Stimulated activated CD8-positive, alpha-beta memory T cell treated with anti-CD3 and anti-CD28 coated beads, Interleukin-7, amount 100 ng/mL, for 48 hours (primary cell): ENCODE measurements around the gene FBLN2.
"Not testable (repeated sequence)": the region's sequence is repeated elsewhere in the genome, so short reads cannot be mapped to it uniquely, and the experiment has no call there.

ENCODE experiments used
- DNase-seq, 2 donors: peaks; one replicate each; pipeline ENCODE4 v3.0.0-alpha.2; 2020; ENCODE audit warnings: low read depth in 1 of 2; ENCODE audit errors: extremely low read depth in 1 of 2

FBLN2 gene

DNA sequence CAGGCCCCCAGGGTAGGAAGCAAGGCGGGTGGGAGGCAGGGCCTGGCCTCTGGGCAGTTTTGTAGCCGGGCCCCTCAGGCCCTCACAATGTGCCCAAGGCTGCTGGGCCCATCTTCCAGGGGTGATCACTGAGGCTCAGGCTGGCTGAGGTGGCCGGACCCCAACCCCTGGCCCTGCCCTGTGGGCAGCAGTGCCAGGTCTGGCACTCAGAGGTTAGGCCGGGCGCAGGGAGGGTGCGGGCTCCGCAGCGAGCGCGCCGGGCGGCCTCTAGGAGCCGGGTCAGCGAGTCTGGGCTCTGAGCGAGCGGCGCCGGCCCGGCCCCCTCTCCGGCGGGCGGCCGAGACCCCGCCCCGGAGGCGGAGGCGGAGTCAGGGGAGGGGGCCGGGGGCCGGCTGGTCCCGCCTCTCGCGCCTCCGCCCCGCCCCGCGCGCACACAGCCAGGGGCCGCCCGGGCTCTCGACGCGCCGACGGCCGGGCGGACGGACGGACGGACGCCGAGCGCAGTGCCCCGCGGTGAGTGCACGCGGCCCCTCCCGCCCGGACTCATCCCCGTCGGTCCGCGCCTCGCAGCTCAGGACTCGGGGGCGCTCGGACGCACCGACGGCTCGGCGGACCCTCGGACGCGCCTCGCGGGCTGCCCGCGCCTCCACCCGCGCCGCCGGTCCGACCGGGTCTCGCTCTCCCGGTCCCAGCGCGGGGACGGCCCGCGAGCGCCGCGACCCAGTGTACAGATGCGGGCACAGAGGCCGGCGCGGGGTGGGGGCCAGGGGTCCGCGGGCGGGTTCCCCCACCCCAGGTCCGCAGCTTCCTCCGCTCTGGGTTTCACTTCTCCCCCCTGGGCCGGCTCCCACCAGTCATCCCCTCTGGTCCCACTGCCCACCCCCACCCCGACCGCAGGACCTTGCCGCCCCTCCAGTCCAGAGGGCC is at the start of gene FBLN2:
Gene FBLN2, plus strand, starts transcription at position 430 of the 927 bp plus-strand sequence. CDS start 21,231 bp downstream, outside the sequence.
- DNase-seq, result no peak

DNA sequence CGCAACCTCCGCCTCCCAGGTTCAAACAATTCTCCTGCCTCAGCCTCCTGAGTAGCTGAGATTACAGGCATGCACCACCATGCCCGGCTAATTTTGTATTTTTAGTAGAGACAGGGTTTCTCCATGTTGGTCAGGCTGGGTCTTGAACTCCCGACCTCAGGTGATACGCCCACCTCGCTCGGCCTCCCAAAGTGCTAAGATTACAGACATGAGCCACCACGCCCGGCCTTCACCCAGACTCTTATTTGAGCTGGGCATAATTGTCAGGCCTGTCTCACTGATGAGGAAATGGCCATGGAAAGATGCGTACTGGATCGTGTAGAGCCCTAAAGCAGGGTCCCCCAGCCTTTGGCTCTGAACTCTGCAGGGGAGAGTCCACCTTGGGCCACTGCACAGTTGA is 49.7 kb upstream of the FBLN2 start:
- DNase-seq, result not testable (repeated sequence)

DNA sequence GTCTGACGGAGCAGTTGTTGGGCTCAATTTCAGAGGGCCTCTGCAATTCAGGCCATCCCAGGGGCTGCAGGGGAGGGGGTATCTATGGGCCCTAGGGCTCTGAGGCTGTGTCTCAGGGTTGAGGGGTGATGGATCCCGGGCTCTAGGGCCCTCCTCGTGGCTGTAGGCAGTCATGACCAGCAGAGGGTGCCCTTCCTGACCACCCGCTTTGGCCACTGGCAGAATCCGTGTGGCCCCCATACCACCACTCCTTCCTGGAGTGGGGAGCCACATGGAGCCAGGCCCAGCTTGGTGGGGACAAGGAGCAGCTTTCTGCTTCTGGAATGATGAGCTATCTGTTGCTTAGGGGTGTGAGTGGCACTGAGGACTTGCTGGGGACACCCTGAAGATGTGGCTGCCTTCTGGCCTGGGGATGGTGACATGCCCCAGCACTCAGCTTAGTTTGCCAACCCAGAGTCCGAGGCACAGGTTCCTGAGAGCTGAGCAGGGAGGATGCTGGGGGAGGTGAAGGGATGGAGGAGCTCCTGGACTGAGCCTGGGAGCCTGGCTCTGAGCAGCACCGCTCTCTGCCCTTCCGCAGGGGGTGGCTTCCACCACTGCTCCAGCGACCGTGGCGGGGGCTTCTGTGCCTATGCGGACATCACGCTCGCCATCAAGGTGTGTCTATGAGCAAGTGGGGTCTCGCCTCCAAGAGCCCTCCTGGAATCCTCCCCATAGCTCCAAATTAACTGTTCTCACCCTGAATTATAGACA is 48.6 kb upstream of the FBLN2 start:
- DNase-seq, result no peak

DNA sequence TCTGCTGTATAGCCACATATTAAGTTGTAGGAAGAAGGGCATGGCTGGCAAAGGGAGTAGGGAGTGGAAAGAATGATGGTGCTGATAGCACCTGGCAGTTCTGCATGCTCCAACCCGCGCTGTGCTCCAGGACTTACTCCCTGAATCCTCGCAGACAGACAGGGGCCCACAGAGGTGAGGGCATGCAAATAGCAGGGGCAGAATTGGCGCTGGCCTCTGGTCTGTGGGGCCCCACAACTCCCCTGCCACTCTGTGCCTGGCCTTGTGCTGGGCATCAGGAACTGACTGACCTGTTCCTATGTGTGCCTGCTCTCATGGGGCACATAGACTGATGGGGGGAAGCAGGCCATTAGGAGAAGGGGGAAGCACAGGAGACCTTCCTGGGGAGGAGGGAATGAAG is 47.9 kb upstream of the FBLN2 start:
- DNase-seq, result no peak

DNA sequence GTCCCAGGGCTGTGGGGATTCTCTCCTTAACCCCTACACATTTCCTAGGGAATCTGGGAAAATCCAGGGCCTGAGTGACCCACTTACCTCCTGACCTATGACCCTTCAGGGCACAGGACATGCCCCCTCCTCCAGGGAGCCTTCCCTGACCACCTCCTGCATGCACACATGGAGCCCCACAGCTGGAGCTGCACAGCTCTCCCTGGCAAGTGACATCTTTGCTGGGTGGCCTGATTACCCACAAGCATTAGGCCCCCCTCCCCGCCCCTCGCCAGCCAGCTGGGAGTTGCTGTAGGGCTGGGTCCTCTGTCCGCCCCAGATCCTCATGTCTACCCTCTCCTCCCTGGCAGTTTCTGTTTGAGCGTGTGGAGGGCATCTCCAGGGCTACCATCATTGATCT is 47.4 kb upstream of the FBLN2 start:
- no peak for DNase-seq

DNA sequence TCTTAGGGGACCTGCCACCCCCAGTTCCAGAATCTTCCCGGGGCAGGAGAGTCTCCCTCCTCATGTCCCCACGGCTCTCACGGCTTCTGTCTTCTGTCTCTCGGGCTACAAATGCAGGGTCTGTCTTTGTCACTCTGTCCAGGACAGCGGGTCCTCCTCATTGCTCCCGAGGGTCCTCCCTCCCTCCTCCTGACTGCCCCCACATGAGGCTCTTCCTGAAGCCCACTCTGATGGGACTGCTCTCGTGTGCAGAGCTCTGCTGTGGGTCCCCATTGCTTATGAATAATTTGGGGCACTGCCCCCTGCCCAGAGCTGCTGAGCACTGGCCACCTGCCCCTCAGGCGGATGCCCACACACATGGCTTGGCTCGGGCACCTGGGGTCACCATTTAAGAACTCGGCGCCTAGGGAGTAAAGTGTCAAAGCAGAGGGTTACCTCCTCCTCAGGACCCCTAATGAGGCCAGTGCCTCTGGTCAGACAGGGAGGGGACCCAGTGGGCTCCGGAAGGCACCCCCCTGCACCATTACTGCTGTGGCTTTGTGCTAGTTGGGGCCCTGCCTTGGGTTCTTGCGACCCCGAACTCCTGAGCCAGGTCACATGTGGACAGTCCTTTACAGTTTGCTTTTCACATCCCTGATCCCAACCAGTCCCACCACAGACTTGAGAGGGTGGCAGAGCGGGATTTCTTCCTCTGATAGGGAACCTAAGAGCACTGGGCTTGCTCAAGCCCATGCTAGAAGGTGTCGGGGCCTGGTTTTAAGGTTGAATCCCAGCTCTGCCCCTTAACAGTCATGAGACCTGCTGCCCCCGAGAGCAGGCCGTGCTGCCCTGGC is 46.8 kb upstream of the FBLN2 start:
- DNase-seq, result no peak

DNA sequence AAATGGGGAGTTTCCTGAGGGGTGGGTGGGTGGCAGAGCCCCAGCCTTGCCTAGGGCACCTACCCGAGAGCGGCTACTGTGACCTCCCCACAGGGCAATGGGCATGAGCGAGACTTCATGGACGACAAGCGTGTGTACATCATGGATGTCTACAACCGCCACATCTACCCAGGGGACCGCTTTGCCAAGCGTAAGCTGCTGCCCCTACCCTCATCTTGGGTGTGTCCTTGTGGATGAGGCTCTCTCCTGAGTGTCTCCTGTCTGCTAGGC is 46.2 kb upstream of the FBLN2 start:
- no peak for DNase-seq

DNA sequence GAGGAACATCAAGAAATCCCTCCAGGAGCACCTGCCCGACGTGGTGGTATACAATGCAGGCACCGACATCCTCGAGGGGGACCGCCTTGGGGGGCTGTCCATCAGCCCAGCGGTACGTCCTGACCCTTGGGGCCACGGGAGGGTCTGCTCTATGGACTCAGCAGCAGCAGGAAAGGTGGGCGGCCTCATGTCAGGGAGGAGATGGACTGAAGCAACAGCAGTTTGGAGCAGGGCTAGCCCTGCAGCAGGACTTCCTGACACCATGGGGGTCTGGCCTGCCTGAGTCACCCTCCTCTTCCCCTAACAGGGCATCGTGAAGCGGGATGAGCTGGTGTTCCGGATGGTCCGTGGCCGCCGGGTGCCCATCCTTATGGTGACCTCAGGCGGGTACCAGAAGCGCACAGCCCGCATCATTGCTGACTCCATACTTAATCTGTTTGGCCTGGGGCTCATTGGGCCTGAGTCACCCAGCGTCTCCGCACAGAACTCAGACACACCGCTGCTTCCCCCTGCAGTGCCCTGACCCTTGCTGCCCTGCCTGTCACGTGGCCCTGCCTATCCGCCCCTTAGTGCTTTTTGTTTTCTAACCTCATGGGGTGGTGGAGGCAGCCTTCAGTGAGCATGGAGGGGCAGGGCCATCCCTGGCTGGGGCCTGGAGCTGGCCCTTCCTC is 44.6 kb upstream of the FBLN2 start:
- no peak for DNase-seq

DNA sequence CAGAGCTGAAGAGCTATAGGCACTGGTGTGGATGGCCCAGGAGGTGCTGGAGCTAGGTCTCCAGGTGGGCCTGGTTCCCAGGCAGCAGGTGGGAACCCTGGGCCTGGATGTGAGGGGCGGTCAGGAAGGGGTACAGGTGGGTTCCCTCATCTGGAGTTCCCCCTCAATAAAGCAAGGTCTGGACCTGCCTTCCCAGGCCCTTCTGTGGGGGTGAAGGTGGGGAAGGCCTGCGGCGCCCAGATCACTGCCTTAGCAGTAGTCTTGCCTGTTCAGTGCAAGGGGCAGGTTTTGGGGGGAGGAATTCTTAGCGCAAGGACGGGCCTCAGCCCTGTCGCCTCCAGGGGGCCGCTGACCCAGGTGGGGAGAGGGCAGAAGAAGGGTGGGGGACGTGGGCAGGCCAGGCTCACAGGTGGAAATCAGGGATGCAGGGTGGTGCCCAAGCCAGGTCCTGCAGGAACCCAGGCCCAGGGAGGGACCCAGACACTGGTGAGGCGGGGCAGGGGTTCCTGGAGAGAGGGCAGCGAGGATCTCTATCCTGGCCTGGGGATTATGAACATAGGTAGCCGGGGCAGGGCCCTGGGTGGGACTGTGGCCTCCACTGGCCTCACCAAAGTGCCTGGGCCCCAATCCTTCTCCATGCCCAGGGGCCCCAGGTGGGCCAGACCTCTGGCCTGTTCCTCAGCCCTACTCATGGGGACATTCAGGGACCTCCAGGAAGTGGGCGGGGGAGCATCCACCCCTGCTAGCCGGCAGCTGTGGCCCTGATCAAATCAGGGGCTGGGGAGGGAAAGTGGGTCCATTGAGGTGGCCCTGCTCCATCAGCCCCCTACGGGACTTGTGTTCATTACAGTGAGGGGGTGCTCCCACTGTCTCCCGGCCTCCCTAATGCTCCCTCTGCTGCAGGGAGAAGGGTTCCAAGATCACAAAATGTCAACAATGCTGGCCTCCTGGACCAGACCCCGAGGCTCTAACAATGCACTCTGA is 43.5 kb upstream of the FBLN2 start:
- DNase-seq, result no peak

DNA sequence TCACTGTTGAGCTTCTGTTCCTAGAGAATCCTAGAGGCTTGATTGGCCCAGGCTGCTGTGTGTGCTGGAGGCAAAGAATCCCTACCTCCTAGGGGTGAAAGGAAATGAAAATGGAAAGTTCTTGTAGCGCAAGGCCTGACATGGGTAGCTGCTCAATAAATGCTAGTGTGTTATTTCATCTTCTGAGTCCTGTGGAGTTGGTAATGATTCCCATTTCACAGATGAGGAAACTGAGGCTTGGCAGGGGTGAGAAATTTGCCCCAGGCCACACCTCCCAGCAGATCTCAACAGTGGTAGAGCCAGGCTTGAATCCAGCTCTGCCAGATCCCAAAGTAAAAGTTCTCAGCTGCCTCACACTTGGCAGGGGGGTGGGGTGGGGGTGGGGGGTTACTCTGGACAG is 42.7 kb upstream of the FBLN2 start:
- DNase-seq, result no peak

DNA sequence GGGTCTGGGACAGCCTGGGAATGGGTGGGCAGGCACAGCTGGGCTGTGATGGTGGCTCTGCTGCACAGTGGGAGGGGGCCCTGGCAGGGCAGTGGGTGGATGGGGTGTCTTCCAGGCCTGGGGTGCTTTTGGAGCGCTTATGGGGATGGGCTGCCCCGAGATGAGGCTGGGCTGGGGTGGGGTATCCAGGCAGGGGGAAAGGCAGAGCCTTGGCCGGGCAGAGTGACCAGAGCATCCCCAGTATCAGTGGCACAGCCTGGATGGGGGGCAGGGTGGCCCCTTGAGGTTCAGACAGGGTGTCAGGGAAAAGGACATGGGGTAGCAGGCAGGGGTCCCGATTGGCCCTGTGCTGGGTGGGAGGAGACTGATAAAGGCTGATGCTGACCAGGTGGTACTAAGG is 42.2 kb upstream of the FBLN2 start:
- no peak for DNase-seq

DNA sequence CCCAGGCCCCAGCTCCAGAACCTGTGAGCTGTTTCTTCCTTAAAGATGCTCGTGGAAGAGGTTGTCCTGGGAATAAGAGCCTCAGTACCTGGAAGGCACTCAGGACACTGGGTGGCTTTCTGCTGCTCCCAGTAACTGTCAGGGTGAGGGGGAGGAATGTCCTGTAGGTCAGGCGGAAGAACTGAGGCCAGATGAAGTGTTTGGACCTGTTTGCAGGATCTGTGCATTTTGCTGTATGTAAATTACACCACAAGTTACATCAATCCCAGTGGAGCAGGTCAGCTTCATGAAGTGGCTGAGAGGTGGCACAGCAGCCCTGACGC is 41.7 kb upstream of the FBLN2 start:
- DNase-seq, result no peak

DNA sequence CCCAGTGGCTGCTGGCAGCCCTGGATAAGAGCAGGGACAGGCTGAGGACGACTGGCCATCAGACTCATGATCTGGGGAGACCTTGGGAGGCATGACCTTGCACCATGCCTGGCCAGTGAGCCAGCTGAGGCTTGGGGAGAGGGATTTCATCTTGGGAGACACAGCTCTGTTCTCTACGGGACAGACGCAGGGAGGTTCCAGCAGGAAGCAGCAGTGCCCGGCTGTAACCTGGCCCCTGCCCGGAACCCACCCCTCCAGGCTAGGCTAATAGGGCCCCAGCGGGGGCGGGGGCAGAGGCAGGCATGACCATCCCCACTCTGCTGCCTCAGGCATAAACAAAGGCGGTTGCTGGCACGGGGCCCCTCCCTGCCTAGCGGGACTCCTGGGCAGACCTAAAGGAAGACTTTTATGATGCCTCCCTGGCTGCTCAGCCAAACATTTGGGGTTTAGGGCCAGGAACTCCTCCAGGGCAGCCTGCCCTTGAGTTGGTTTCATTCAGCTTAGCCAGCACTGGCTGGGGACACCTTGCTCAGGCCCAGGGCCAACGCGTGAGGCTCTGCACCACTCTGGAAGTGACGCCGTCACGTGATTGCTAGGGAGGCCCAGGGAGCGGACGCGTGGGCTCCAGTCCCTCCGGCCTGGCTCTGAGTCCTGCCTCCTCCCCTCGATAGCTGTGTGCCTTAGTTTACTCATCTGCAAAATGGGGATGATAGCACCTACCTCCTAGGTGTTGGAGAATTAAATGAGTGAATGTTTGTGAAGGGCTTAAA is 41.2 kb upstream of the FBLN2 start:
- no peak for DNase-seq

DNA sequence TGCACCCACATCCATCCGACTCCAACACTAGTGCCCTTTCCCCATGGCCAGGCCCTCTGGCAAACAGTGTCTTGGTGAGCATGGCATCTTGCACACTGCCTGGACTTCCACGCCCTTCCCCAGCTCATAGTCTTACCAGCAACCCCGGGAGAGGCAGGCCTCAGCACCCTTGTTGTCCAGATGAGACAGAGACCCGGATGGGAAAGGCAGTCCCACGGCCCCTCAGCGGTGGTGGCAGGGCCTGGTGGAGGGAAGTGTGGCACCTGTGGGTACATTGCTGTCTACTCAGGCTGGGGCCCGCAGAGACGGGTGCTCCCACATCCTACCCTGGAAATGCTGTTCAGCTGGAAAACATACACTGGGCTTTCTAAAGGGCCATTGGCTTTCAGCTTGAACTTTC is 40.4 kb upstream of the FBLN2 start:
- DNase-seq, result no peak

DNA sequence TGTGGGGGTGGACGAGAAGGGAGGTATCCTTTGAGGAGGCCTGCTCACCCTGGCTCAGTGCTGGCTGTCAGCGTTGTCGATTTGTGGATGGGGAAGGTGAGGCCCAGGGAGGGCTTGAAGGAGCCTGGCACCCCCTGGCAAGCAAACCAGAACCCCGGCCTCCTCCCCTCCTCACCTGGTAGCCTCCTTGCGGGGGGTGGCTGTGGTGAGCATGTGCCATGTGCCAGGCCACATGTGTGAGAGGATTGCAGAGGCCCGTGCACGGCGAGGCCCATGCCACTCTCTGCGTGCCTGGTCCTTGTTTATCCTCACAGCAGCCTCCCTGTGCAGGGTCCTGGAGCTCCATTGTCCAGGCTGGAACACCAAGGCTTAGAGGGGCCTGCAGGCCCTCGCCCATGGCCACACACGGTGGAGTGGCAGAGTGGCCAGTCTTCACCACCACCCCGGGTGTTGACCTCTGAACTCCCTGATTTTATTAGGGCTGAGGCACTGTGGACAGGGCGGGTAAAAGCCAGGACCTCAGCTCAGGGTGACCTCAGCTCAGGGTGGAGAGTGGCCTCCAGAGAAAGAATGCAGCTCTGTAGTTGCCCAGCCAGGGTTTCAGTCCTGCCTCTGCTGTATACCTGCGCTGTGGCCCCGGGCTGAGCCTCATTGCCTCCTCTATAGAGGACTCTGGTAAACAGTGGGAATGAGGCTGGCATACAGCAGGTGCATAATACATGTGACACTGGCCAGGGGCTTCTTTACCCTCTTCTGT is 39.7 kb upstream of the FBLN2 start:
- DNase-seq, result no peak

DNA sequence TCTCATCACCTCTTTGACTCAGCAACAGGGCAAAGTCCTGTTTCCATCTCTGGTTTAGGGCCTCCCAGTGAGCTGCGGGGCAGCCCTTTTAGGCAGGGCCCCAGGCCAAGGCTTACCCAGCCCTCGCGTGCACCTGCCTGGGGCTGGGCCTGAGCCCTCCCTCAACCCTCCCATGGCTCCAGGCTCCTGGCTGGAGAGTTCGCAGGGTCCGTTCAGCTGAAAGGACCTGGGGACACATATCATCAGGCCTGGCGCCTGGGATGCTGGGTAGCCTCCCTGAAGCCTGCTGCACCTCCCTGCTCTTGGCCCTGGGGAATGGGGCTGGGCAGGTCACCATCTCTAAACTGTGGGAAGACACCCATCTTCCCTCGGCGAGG is 39.1 kb upstream of the FBLN2 start:
- no peak for DNase-seq

DNA sequence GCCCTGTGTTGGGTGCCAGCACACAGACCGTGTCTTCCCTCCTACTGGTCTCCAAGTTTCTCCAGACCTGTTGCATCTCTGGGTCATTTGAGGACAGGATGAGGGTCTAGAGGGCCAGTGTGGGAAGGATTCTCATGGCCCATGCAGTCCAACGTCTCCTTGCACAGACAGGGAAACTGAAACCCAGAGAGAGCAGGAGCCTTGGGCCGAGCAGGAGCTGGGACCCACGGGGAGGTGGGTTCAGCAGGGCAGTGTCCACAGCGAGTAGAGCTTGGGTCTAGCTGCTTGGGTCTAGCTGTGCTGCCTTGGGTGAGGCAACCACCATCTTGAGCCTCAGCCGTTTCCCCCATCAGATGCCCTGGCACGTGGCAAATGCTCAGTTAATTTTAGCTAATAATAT is 36.5 kb upstream of the FBLN2 start:
- DNase-seq, result no peak

DNA sequence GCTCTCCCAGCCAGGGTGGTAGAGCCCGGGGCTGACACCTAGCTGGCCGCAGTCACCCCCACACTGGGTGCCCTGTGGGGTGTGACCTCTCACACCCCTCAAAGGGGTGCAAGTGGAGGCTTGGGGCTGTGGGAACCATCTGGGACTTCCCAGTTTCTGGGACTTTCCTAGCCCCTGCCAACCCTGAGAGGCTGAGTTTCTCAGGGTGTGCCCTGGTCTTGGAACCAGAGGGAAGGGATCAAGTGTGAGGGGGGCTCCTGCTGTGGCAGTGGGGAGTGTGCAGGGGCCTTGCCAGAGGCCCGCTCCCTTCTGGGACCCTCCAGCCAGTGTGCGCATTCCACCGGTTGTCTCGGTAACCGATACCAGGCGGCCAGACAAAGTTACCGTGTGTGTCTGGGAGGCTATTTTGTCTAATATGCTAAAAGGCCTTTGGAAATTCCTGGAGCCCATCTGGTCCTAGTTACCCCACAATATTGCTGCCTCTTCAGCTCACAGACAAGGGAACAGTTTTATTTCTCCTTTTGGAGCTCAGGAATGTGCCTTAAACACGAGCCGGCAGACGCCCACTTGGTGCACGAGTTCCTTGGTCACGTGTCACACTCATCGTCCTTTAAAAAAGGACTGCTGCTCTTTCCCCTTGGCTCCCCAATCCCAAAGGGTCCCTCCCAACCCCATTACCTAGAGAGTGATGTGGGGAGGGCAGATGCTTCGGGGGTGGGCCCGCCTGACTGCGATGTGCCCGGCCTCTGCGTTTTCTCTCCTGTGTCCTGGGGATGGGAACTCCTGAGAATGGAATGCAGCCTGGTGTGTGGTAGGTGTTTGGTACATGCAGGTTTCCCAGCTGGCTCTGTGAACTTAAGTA is 35.6 kb upstream of the FBLN2 start:
- no peak for DNase-seq
